ENCODE measurements around the gene RPS2. TPM values are rescaled to one million over a fixed set of nuclear protein-coding genes. Genes with fewer than 3 reads are reported as not detected.
A peak's percentile ranks its signal among the peaks of the same experiment; 100 is the strongest.

Gene RPS2
- total RNA-seq, 5 donors from 2014 or later (not counting 1 experiment from before 2014, with no cell fraction given), result 3,208 to 3,662 (median 3,410) TPM

- 8% methylated on average over 17 of the region's 22 CpGs for WGBS (ENCODE audit: insufficient coverage)
- Histone ChIP-seq H3K4me1 (ENCODE audit: control insufficient read depth in 1 of 2, extremely low read depth in 1 of 2, insufficient read depth in 2 of 2, low read length in 2 of 2) (peaks cover 0 to 5% of the 10 kb centered on the region in 2 experiments), H3K36me3 (ENCODE audit: control insufficient read depth in 2 of 2, extremely low read depth in 1 of 2, insufficient read depth in 1 of 2, low read length in 1 of 2) (no peaks in the 10 kb centered on the region), H3K27ac (ENCODE audit: low read length) (no peak overlapping the region), H3K9me3 (no peaks in the 10 kb centered on the region), H3K27me3 (replicated peaks in 1 of 2; ENCODE audit: control insufficient read depth in 2 of 2, extremely low read depth in 1 of 2, insufficient read depth in 2 of 2, low read length in 1 of 2) (peaks cover 9 to 80% of the 10 kb centered on the region in 2 experiments), H3K4me3 (ENCODE audit: control insufficient read depth in 1 of 2, extremely low read depth in 1 of 2, low read length in 1 of 2) (no peak overlapping the region)
- Mint-ChIP-seq H3K4me1 (peaks cover 0 to 9% (median 0%) of the 10 kb centered on the region in 3 donors), H3K9me3 (no peaks in the 10 kb centered on the region), H3K27me3 (peaks cover 39 to 65% of the 10 kb centered on the region in 2 donors), H3K4me3 (no peak overlapping the region), H3K27ac (no peak overlapping the region), H3K36me3 (no peaks in the 10 kb centered on the region)
- CTCF ChIA-PET, result no interaction called here
- no peak for DNase-seq
- no peak for ATAC-seq (replicated peaks in 1 of 4)
- POLR2A ChIA-PET, result no interaction called here
Measured at GRCh38 chr16:1917056-1917664, 47.5 kb downstream of the RPS2 start.

GRCh38 chr16:1916640-1916990, 48.0 kb downstream of the RPS2 start:
- no peak overlapping the region for H3K27ac Mint-ChIP-seq
- no peaks in the 10 kb centered on the region for H3K36me3 Mint-ChIP-seq
- POLR2A ChIA-PET, result no interaction called here
- 30% methylated on average over 1 of the region's 5 CpGs for WGBS (ENCODE audit: insufficient coverage)
- no peaks in the 10 kb centered on the region for H3K9me3 ChIP-seq
- no peak overlapping the region for H3K4me3 ChIP-seq (ENCODE audit: control insufficient read depth in 1 of 2, extremely low read depth in 1 of 2, low read length in 1 of 2)
- H3K4me1 Mint-ChIP-seq, result peaks cover 0 to 9% (median 0%) of the 10 kb centered on the region in 3 donors
- DNase-seq (no peak), ATAC-seq (replicated peaks in 1 of 4) (no peak)
- no peaks in the 10 kb centered on the region for H3K9me3 Mint-ChIP-seq
- H3K27me3 Mint-ChIP-seq, result peaks cover 36 to 60% of the 10 kb centered on the region in 2 donors
- H3K36me3 ChIP-seq (ENCODE audit: control insufficient read depth in 2 of 2, extremely low read depth in 1 of 2, insufficient read depth in 1 of 2, low read length in 1 of 2), result no peaks in the 10 kb centered on the region
- H3K4me3 Mint-ChIP-seq, result no peak overlapping the region
- peaks cover 9 to 76% of the 10 kb centered on the region in 2 experiments for H3K27me3 ChIP-seq (replicated peaks in 1 of 2; ENCODE audit: control insufficient read depth in 2 of 2, extremely low read depth in 1 of 2, insufficient read depth in 2 of 2, low read length in 1 of 2)
- CTCF ChIA-PET, result no interaction called here
- H3K27ac ChIP-seq (ENCODE audit: low read length), result no peak overlapping the region
- peaks cover 0 to 5% of the 10 kb centered on the region in 2 experiments for H3K4me1 ChIP-seq (ENCODE audit: control insufficient read depth in 1 of 2, extremely low read depth in 1 of 2, insufficient read depth in 2 of 2, low read length in 2 of 2)

GRCh38 chr16:1915732-1916639, 48.6 kb downstream of the RPS2 start:
- Mint-ChIP-seq H3K27me3 (peaks cover 30 to 53% of the 10 kb centered on the region in 2 donors), H3K27ac (no peak overlapping the region), H3K4me3 (no peak overlapping the region), H3K36me3 (no peaks in the 10 kb centered on the region), H3K9me3 (no peaks in the 10 kb centered on the region), H3K4me1 (peaks cover 0 to 5% (median 0%) of the 10 kb centered on the region in 3 donors)
- peaks cover 0 to 5% of the 10 kb centered on the region in 2 experiments for H3K4me1 ChIP-seq (ENCODE audit: control insufficient read depth in 1 of 2, extremely low read depth in 1 of 2, insufficient read depth in 2 of 2, low read length in 2 of 2)
- H3K4me3 ChIP-seq (ENCODE audit: control insufficient read depth in 1 of 2, extremely low read depth in 1 of 2, low read length in 1 of 2), result no peak overlapping the region
- no peak overlapping the region for H3K27ac ChIP-seq (ENCODE audit: low read length)
- CTCF ChIA-PET, result no interaction called here
- no peaks in the 10 kb centered on the region for H3K9me3 ChIP-seq
- ATAC-seq (replicated peaks in 1 of 4), result no peak
- POLR2A ChIA-PET, result no interaction called here
- 71% methylated on average over 25 of the region's 25 CpGs for WGBS (ENCODE audit: insufficient coverage)
- H3K36me3 ChIP-seq (ENCODE audit: control insufficient read depth in 2 of 2, extremely low read depth in 1 of 2, insufficient read depth in 1 of 2, low read length in 1 of 2), result no peaks in the 10 kb centered on the region
- DNase-seq, result no peak
- H3K27me3 ChIP-seq (replicated peaks in 1 of 2; ENCODE audit: control insufficient read depth in 2 of 2, extremely low read depth in 1 of 2, insufficient read depth in 2 of 2, low read length in 1 of 2), result peaks cover 9 to 71% of the 10 kb centered on the region in 2 experiments

GRCh38 chr16:1914988-1915387, 49.6 kb downstream of the RPS2 start:
- Histone ChIP-seq H3K27ac (ENCODE audit: low read length) (no peak overlapping the region), H3K4me3 (ENCODE audit: control insufficient read depth in 1 of 2, extremely low read depth in 1 of 2, low read length in 1 of 2) (no peak overlapping the region), H3K36me3 (ENCODE audit: control insufficient read depth in 2 of 2, extremely low read depth in 1 of 2, insufficient read depth in 1 of 2, low read length in 1 of 2) (no peaks in the 10 kb centered on the region), H3K9me3 (no peaks in the 10 kb centered on the region), H3K27me3 (replicated peaks in 1 of 2; ENCODE audit: control insufficient read depth in 2 of 2, extremely low read depth in 1 of 2, insufficient read depth in 2 of 2, low read length in 1 of 2) (peaks cover 9 to 62% of the 10 kb centered on the region in 2 experiments), H3K4me1 (ENCODE audit: control insufficient read depth in 1 of 2, extremely low read depth in 1 of 2, insufficient read depth in 2 of 2, low read length in 2 of 2) (peaks cover 0 to 5% of the 10 kb centered on the region in 2 experiments)
- Mint-ChIP-seq H3K4me3 (no peak overlapping the region), H3K27me3 (peaks cover 23 to 44% of the 10 kb centered on the region in 2 donors), H3K27ac (no peak overlapping the region), H3K9me3 (no peaks in the 10 kb centered on the region), H3K36me3 (no peaks in the 10 kb centered on the region), H3K4me1 (peaks cover 0 to 3% (median 0%) of the 10 kb centered on the region in 3 donors)
- no peak for DNase-seq
- POLR2A ChIA-PET, result no interaction called here
- ATAC-seq (replicated peaks in 1 of 4), result no peak
- WGBS (ENCODE audit: insufficient coverage), result 54% methylated on average over 4 of the region's 8 CpGs
- CTCF ChIA-PET, result no interaction called here

- ATAC-seq (replicated peaks in 1 of 4) (no peak), DNase-seq (no peak)
- Mint-ChIP-seq H3K27ac (no peak overlapping the region), H3K27me3 (peaks cover 23 to 43% of the 10 kb centered on the region in 2 donors), H3K4me3 (no peak overlapping the region), H3K4me1 (peaks cover 0 to 3% (median 0%) of the 10 kb centered on the region in 3 donors), H3K36me3 (no peaks in the 10 kb centered on the region), H3K9me3 (no peaks in the 10 kb centered on the region)
- WGBS (ENCODE audit: insufficient coverage), result 45% methylated on average over 7 of the region's 15 CpGs
- Histone ChIP-seq H3K27ac (ENCODE audit: low read length) (no peak overlapping the region), H3K27me3 (replicated peaks in 1 of 2; ENCODE audit: control insufficient read depth in 2 of 2, extremely low read depth in 1 of 2, insufficient read depth in 2 of 2, low read length in 1 of 2) (peaks cover 9 to 62% of the 10 kb centered on the region in 2 experiments), H3K4me3 (ENCODE audit: control insufficient read depth in 1 of 2, extremely low read depth in 1 of 2, low read length in 1 of 2) (no peak overlapping the region), H3K36me3 (ENCODE audit: control insufficient read depth in 2 of 2, extremely low read depth in 1 of 2, insufficient read depth in 1 of 2, low read length in 1 of 2) (no peaks in the 10 kb centered on the region), H3K4me1 (ENCODE audit: control insufficient read depth in 1 of 2, extremely low read depth in 1 of 2, insufficient read depth in 2 of 2, low read length in 2 of 2) (peaks cover 0 to 5% of the 10 kb centered on the region in 2 experiments), H3K9me3 (no peaks in the 10 kb centered on the region)
- POLR2A ChIA-PET, result no interaction called here
- CTCF ChIA-PET, result no interaction called here
Measured at GRCh38 chr16:1914084-1914608, 50.5 kb downstream of the RPS2 start.

GRCh38 chr16:1913327-1914083, 51.1 kb downstream of the RPS2 start:
- WGBS (ENCODE audit: insufficient coverage), result 68% methylated on average over 12 of the region's 21 CpGs
- peaks cover 0 to 1% of the 10 kb centered on the region in 2 experiments for H3K4me1 ChIP-seq (ENCODE audit: control insufficient read depth in 1 of 2, extremely low read depth in 1 of 2, insufficient read depth in 2 of 2, low read length in 2 of 2)
- CTCF ChIA-PET, result no interaction called here
- peaks cover 28 to 41% of the 10 kb centered on the region in 2 donors for H3K27me3 Mint-ChIP-seq
- H3K4me3 ChIP-seq (ENCODE audit: control insufficient read depth in 1 of 2, extremely low read depth in 1 of 2, low read length in 1 of 2), result no peak overlapping the region
- DNase-seq (no peak), ATAC-seq (replicated peaks in 1 of 4) (peak in 1 of 4 experiments; percentile 13)
- POLR2A ChIA-PET, result no interaction called here
- no peaks in the 10 kb centered on the region for H3K9me3 Mint-ChIP-seq
- H3K36me3 ChIP-seq (ENCODE audit: control insufficient read depth in 2 of 2, extremely low read depth in 1 of 2, insufficient read depth in 1 of 2, low read length in 1 of 2), result no peaks in the 10 kb centered on the region
- H3K36me3 Mint-ChIP-seq, result no peaks in the 10 kb centered on the region
- H3K4me3 Mint-ChIP-seq, result no peak overlapping the region
- no peaks in the 10 kb centered on the region for H3K9me3 ChIP-seq
- peaks cover 0 to 3% (median 0%) of the 10 kb centered on the region in 3 donors for H3K4me1 Mint-ChIP-seq
- H3K27ac Mint-ChIP-seq, result no peak overlapping the region
- peaks cover 9 to 62% of the 10 kb centered on the region in 2 experiments for H3K27me3 ChIP-seq (replicated peaks in 1 of 2; ENCODE audit: control insufficient read depth in 2 of 2, extremely low read depth in 1 of 2, insufficient read depth in 2 of 2, low read length in 1 of 2)
- H3K27ac ChIP-seq (ENCODE audit: low read length), result no peak overlapping the region
